NCI-H1417 (cell line): ENCODE measurements around the gene KRTAP20-2.
A peak's percentile ranks its signal among the peaks of the same experiment; 100 is the strongest.

Experiments
- DNase-seq, 3 experiments: peaks; one replicate each; lab custom pipeline; 2025; lab: John Stamatoyannopoulos, UW

The KRTAP20-2 gene

GRCh38 chr21:30634906-30635305, at the start of gene KRTAP20-2:
TSS of gene KRTAP20-2 (plus strand) at chr21:30635206. CDS start at chr21:30635264, 58 bp downstream.
- no peak for DNase-seq

- no peak for DNase-seq
Observed at GRCh38 chr21:30590297-30590696, 44.7 kb upstream of the KRTAP20-2 start, which contains the start of gene KRTAP22-2. TSS of gene KRTAP22-2 (minus strand) at chr21:30590397.

GRCh38 chr21:30592140-30592539, 42.9 kb upstream of the KRTAP20-2 start, which contains the start of gene KRTAP6-3:
TSS of gene KRTAP6-3 (plus strand) at chr21:30592440. CDS start at chr21:30592446, 6 bp downstream.
- DNase-seq = no peak

GRCh38 chr21:30598802-30599201, 36.2 kb upstream of the KRTAP20-2 start, which contains the start of gene KRTAP6-2:
TSS of gene KRTAP6-2 (minus strand) at chr21:30598902. CDS start at chr21:30598874, 28 bp downstream.
- DNase-seq = no peak

GRCh38 chr21:30600787-30601186, 34.2 kb upstream of the KRTAP20-2 start, which contains the start of gene KRTAP22-1:
TSS of gene KRTAP22-1 (plus strand) at chr21:30601087.
- DNase-seq = no peak

- DNase-seq = no peak
Observed at GRCh38 chr21:30605968-30606367, 29.0 kb upstream of the KRTAP20-2 start.

- no peak for DNase-seq
Observed at GRCh38 chr21:30612132-30612531, 22.9 kb upstream of the KRTAP20-2 start.

- no peak for DNase-seq
Observed at GRCh38 chr21:30613836-30614235, 21.2 kb upstream of the KRTAP20-2 start, which contains the start of gene KRTAP6-1. TSS of gene KRTAP6-1 (minus strand) at chr21:30613930. CDS start at chr21:30613904, 26 bp downstream.

GRCh38 chr21:30615199-30615598, 19.8 kb upstream of the KRTAP20-2 start:
- DNase-seq = no peak

DNA sequence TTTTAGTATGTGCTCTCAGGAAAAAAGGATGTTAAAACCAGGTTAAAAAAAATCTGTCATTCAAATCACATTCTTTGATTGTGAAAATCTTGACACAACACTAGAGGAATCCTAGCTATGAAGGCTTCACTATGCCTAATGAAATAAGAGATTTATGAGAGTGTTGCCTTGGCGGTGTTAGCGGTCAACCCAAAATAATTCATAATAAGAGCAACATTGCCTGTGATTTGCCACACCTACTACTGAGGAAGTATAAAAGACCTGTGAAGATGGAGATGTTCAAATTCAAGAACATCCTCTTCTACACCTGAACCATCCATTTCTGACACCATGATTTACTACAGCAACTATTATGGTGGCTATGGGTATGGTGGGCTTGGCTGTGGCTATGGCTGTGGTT, 18.9 kb upstream of the KRTAP20-2 start, which contains the start of gene KRTAP20-1:
KRTAP20-1 (plus strand) TSS at position 301 of the 400 bp plus-strand sequence; CDS start at position 331, 30 bp downstream.
- no peak for DNase-seq

DNA sequence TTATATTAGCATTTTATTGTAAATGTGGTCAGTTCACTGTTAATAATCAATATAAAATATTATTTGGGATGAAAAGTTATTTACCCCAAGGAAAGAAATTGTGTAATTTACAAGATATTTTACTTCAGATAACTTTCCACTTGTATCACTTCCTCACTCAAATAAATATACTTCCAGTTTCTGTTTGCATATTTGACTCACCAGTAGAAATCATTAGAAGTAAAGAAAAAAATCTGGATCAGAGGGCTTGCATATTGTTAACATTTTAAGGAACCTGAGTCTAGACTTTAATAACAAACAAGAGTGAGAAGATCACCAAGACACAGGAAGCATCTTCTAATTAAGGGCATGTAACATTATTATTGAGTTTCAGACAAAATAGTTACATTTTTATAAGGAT, 14.9 kb upstream of the KRTAP20-2 start:
- DNase-seq = no peak

- DNase-seq = no peak
Observed at GRCh38 chr21:30620522-30620921, 14.5 kb upstream of the KRTAP20-2 start, which contains the start of gene KRTAP20-4. TSS of gene KRTAP20-4 (plus strand) at chr21:30620627.

DNA sequence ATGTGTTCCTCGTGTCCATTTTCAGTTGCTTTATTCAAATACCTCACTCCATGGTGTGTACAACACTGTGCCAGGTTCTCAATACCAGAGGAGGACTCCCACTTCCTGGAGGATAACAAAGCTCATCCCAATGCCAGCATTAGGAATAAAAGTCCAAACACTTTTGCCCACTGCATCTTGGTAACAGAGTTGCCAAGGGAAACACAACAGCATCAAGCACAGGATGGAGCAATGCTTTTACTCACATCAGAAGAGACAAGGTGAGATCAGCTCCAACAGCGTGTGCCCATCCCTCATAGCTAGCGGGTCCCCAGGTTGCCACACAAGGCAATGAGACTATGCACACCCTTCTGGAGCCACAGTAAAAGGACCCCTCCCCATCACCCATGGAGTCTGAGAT, 11.6 kb upstream of the KRTAP20-2 start:
- no peak for DNase-seq

DNA sequence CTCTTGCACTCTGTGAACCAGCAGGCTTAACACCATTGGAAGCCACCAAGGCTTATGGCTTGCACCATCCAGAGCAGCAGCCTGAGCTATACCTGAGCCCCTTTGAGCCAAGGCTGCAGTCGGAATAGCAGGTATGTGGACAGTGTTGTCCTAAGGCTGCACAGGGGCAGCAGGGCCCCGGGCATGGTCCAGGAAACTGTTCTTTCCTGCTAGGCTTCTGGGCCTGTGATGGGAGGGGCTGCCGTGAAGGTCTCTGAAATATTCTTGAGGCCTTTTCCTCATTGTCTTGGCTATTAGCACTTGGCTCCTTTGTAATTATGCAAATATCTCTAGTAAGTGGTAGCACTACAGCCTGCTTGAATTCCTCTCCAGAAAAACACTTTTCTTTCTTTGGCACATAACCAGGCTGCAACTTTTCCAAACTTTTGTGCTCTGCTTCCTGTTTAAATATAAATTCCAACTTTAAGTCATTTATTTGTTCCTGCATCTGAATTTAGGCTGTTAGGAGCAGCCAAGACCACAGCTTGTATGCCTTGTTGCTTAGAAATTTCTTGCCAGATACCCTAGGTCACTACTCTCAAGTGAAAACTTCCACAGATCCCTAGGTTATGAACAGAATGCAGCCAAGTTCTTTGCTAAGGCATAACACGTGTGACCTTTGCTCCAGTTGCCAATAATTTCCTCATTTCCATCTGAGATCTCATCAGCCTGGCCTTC, 9.4 kb upstream of the KRTAP20-2 start:
- DNase-seq = no peak

DNA sequence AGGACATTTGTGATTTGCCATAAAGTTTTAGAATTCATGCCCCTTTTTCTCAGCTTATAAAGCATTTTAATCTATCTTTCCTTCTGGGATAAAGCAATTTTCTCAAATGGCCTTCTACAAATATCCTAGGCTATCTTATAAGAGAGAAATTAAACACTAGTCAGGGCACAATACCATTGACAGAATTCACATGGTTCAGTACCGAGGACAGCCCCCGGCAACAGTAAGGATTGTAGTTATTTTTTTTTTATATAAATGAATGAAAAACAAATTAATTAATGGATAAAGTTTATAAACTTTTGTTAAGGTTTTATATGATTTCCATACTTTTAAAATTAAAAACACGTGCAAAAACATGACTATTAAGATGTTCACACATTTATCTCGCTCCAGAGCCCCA, 6.9 kb upstream of the KRTAP20-2 start:
- DNase-seq = no peak

- no peak for DNase-seq
Observed at GRCh38 chr21:30629200-30629599, 5.8 kb upstream of the KRTAP20-2 start.

- DNase-seq = no peak
Observed at GRCh38 chr21:30638686-30639085, 3.7 kb downstream of the KRTAP20-2 start.

DNA sequence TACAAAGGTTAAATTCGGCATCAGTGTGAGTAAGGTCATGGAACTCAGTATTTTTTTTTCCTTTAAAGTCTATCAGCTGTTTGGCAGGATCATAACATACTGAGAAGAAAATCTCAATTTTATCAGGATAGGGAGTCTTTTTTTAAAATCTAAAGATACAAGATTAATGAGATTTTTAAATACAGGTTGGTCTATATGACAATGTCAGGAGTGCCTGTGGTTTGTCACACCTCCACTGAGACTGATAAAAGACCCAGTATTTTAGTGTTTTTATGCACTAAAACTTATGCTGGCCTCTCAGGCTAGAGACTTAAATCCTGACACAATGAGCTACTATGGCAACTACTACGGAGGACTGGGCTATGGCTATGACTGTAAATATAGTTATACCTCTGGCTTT, 7.6 kb downstream of the KRTAP20-2 start, which contains the start of gene KRTAP20-3:
KRTAP20-3 (plus strand) TSS at position 301 of the 400 bp plus-strand sequence.
- no peak for DNase-seq

- DNase-seq = no peak
Observed at GRCh38 chr21:30646904-30647414, 12.0 kb downstream of the KRTAP20-2 start.

- peak in 1 of 3 experiments; percentile 17 for DNase-seq
Observed at GRCh38 chr21:30652891-30653290, 17.9 kb downstream of the KRTAP20-2 start.

DNA sequence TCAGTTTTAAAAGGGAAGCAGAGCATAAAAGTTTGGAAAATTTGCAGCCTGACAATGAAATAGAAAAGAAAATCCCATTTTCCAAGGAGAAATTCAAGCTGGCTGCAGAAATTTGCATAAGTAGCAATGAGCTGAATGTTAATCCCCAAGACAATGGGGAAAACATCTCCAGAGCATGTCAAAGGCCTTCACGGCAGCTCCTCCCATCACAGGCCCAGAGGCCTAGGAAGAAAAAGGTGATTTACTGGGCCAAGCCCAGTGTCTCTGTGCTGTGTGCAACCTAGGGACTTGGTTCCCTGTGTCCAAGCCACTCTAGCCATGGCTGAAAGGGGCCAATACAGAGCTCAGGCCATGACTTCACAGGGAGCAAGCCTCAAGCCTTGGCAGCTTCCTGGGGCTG, 33.8 kb downstream of the KRTAP20-2 start:
- no peak for DNase-seq

- peak in 1 of 3 experiments; percentile 48 for DNase-seq
Observed at GRCh38 chr21:30672985-30673650, 38.1 kb downstream of the KRTAP20-2 start.
